ENCODE results near the gene CBARP. TPM values are rescaled to one million over a fixed set of nuclear protein-coding genes. Genes with fewer than 3 reads are reported as not detected.

CBARP gene
- total and polyA plus RNA-seq, 8 donors: 0.55 to 2.5 (median 1.3) TPM

- H3K27ac ChIP-seq: no peak overlapping the region
- H3K27me3 ChIP-seq: no peaks in the 10 kb centered on the region
- no peak for ATAC-seq
- TF ChIP-seq CTCF (IDR thresholded peaks at IDR 0.05): no peak
- no peak overlapping the region for H3K4me3 ChIP-seq
- no peak for DNase-seq
- intact Hi-C loops (cut with DNase I): no loop called here
- peaks cover 0 to 67% of the 10 kb centered on the region in 2 donors for H3K36me3 ChIP-seq
- peaks cover 0 to 2% of the 10 kb centered on the region in 2 donors for H3K4me1 ChIP-seq
- no peaks in the 10 kb centered on the region for H3K9me3 ChIP-seq
Observed at GRCh38 chr19:1226522-1227303, 11.1 kb downstream of the CBARP start.

- Histone ChIP-seq H3K36me3 (peaks cover 0 to 72% of the 10 kb centered on the region in 2 donors), H3K9me3 (no peaks in the 10 kb centered on the region), H3K27ac (no peak overlapping the region), H3K4me3 (no peak overlapping the region), H3K27me3 (no peaks in the 10 kb centered on the region), H3K4me1 (peaks cover 0 to 6% of the 10 kb centered on the region in 2 donors)
- no peak for ATAC-seq
- intact Hi-C loops (cut with DNase I): no loop called here
- no peak for TF ChIP-seq CTCF (IDR thresholded peaks at IDR 0.05)
- DNase-seq: no peak
Observed at GRCh38 chr19:1226227-1226518, 11.6 kb downstream of the CBARP start.

DNA sequence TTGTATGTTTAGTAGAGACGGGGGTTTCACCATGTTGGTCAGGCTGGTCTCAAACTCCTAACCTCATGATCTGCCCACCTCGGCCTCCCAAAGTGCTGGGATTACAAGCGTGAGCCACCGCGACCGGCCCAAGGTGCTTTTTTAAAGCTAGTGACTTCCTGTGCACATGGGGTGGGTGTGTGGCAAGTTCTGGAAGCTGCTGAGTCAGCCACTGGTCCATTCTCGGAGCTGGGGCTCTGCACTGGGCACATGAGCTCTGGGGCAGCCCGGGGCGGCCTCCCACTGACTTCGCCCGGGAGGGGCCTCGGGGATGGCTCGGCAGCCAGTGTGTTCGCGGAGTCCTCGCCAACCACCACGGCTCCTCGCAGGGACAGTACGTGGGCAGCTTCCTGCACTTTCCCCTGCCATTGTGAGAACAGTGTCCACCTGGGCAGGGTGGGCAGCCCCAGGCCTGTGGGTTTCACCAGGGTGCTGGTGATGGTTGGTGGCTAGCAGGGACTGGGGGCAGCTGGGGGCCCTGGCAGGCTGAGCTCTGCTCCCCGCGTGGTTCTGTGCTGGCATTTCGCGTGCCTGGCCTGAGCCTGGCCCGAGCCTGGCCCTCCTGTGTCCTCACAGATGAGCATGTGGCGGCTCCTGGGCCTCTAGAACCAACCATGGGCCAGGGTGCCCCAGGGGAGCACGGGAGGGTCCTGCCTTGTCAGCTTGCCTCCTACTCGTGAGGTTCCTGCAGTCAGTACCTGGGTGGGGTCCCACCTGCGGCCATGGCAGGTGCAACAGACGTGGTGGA lies 12.2 kb downstream of the CBARP start:
- H3K27ac ChIP-seq: no peak overlapping the region
- no peak for TF ChIP-seq CTCF (IDR thresholded peaks at IDR 0.05)
- DNase-seq (no peak), ATAC-seq (no peak)
- H3K4me3 ChIP-seq: no peak overlapping the region
- H3K4me1 ChIP-seq: peaks cover 0 to 6% of the 10 kb centered on the region in 2 donors
- intact Hi-C loops (cut with DNase I): no loop called here
- no peaks in the 10 kb centered on the region for H3K9me3 ChIP-seq
- H3K36me3 ChIP-seq: peaks cover 0 to 78% of the 10 kb centered on the region in 2 donors
- no peaks in the 10 kb centered on the region for H3K27me3 ChIP-seq

GRCh38 chr19:1224847-1225246 lies 13.0 kb downstream of the CBARP start:
- H3K27ac ChIP-seq: no peak overlapping the region
- intact Hi-C loops (cut with DNase I): no loop called here
- ATAC-seq: no peak
- H3K9me3 ChIP-seq: no peaks in the 10 kb centered on the region
- TF ChIP-seq CTCF (IDR thresholded peaks at IDR 0.05): no peak
- H3K4me1 ChIP-seq: peaks cover 0 to 6% of the 10 kb centered on the region in 2 donors
- DNase-seq: no peak
- no peak overlapping the region for H3K4me3 ChIP-seq
- peaks cover 0 to 85% of the 10 kb centered on the region in 2 donors for H3K36me3 ChIP-seq
- H3K27me3 ChIP-seq: no peaks in the 10 kb centered on the region

GRCh38 chr19:1224047-1224825 lies 13.6 kb downstream of the CBARP start:
- Histone ChIP-seq H3K27me3 (no peaks in the 10 kb centered on the region), H3K4me1 (peaks cover 0 to 6% of the 10 kb centered on the region in 2 donors), H3K27ac (no peak overlapping the region), H3K4me3 (no peak overlapping the region), H3K36me3 (peaks cover 0 to 88% of the 10 kb centered on the region in 2 donors), H3K9me3 (no peaks in the 10 kb centered on the region)
- TF ChIP-seq CTCF (IDR thresholded peaks at IDR 0.05): no peak
- ATAC-seq: no peak
- no peak for DNase-seq
- intact Hi-C loops (cut with DNase I): no loop called here

Data from left lung (tissue), 10 donors.